Lung (tissue), 12 donors: ENCODE measurements around the gene NPBWR2. TPM values are rescaled to one million over a fixed set of nuclear protein-coding genes. Genes with fewer than 3 reads are reported as not detected.
A peak's percentile ranks its signal among the peaks of the same experiment; 100 is the strongest.

ENCODE experiments used
- ATAC-seq: fragments of 200-7000 bp; cut with Tn5 transposase; one replicate; pipeline ENCODE4 v1.9.1; 2020; ENCODE audit warnings: moderate number of reproducible peaks; ENCODE audit not compliant: insufficient read depth, low FRiP score
- DNase-seq, 3 donors: peaks; one replicate each; pipeline ENCODE4 v3.0.0-alpha.2; 2013 to 2017
- H3K27ac ChIP-seq, 2 donors: one replicate each; pipeline ENCODE4 v1.5.1; 2013; ENCODE audit warnings: mild to moderate bottlenecking in 2 of 2, moderate library complexity in 2 of 2, control low read depth in 1 of 2, inconsistent platforms in 1 of 2, low read depth in 1 of 2, low read length in 1 of 2
- H3K27me3 ChIP-seq, 3 donors: one replicate each; pipeline ENCODE4 v1.5.1; 2013; ENCODE audit warnings: low read length in 2 of 3; ENCODE audit not compliant: control insufficient read depth in 3 of 3, insufficient read depth in 3 of 3
- H3K36me3 ChIP-seq, 4 donors: one replicate each; pipeline ENCODE4 v1.5.1; 2013; ENCODE audit warnings: low read length in 4 of 4, mild to moderate bottlenecking in 1 of 4, moderate library complexity in 1 of 4; ENCODE audit not compliant: control insufficient read depth in 4 of 4, insufficient read depth in 4 of 4
- H3K4me1 ChIP-seq, 5 donors: one replicate each; pipeline ENCODE4 v1.5.1; 2013; ENCODE audit warnings: low read length in 5 of 5, mild to moderate bottlenecking in 2 of 5, moderate library complexity in 1 of 5; ENCODE audit not compliant: control insufficient read depth in 5 of 5, insufficient read depth in 5 of 5
- H3K4me3 ChIP-seq: one replicate; pipeline ENCODE4 v1.5.1; 2013; ENCODE audit warnings: mild to moderate bottlenecking, control low read depth, moderate library complexity
- H3K9ac ChIP-seq, 2 donors: one replicate each; pipeline ENCODE4 v1.5.1; 2013; ENCODE audit warnings: low read length in 2 of 2, control low read depth in 1 of 2; ENCODE audit not compliant: insufficient read depth in 1 of 2
- H3K9me3 ChIP-seq, 4 donors: one replicate each; pipeline ENCODE4 v1.5.1; 2013; ENCODE audit warnings: low read length in 3 of 4, mild to moderate bottlenecking in 1 of 4, moderate library complexity in 1 of 4; ENCODE audit not compliant: control insufficient read depth in 4 of 4, insufficient read depth in 3 of 4
- CTCF ChIP-seq: IDR thresholded peaks from 2 replicates; pipeline ENCODE4 v1.5.1; 2012; ENCODE audit warnings: mild to moderate bottlenecking; ENCODE audit errors: control extremely low read depth, extremely low read depth
- WGBS, 2 donors: extraction: QIAGEN DNeasy Blood & Tissue Kit; methylation state at CpG; one replicate each; pipeline ENCODE4 v1.1.7; 2013; 5-methylcytosine and 5-hydroxymethylcytosine counted together
- polyA plus RNA-seq, 2 donors: library from polyadenylated mRNA; stranded (reverse); fragments of 200-250 nt; gene quantifications; one replicate each; pipeline ENCODE4 v1.2.1, GENCODE V29; 2013
- total RNA-seq, 2 donors: library from RNA; depleted of rRNA in 1 of 2; stranded (reverse); fragments of >200 nt in 1 of 2; gene quantifications; one replicate each; pipeline ENCODE4 v1.2.1, GENCODE V29; 2014 to 2021
- donor health status: control.
- donor health status: control.
- donor health status: Bipolar disorder and iron deficiency.
- donor health status: healthy.
- donor health status: DM: yes; HTN: yes; CAD: no.

NPBWR2 gene
- total and polyA plus RNA-seq, 4 donors: not detected

- no peak for ATAC-seq
- H3K9me3 ChIP-seq: no peaks in the 10 kb centered on the region
- H3K27ac ChIP-seq: no peak overlapping the region
- H3K4me3 ChIP-seq: no peak overlapping the region
- H3K27me3 ChIP-seq: peaks cover 5 to 17% (median 6%) of the 10 kb centered on the region in 3 donors
- no peaks in the 10 kb centered on the region for H3K36me3 ChIP-seq
- no peak for TF ChIP-seq CTCF
- 19 to 24% methylated on average over 24 to 30 of the region's 30 CpGs for WGBS, 2 donors
- peak in 2 of 3 donors; percentile 22 to 47 for DNase-seq
- H3K9ac ChIP-seq: no peak overlapping the region
- H3K4me1 ChIP-seq: no peaks in the 10 kb centered on the region
Measured at GRCh38 chr20:64102647-64103354, 4.6 kb downstream of the NPBWR2 start.

GRCh38 chr20:64101731-64102621 is 5.4 kb downstream of the NPBWR2 start:
- no peaks in the 10 kb centered on the region for H3K4me1 ChIP-seq
- no peak for DNase-seq
- no peak overlapping the region for H3K9ac ChIP-seq
- 6 to 8% methylated on average over 42 to 64 of the region's 64 CpGs for WGBS, 2 donors
- peak; percentile 62 for ATAC-seq
- H3K27me3 ChIP-seq: peaks cover 5 to 17% (median 6%) of the 10 kb centered on the region in 3 donors
- H3K36me3 ChIP-seq: no peaks in the 10 kb centered on the region
- no peak overlapping the region for H3K27ac ChIP-seq
- no peak for TF ChIP-seq CTCF
- no peak overlapping the region for H3K4me3 ChIP-seq
- no peaks in the 10 kb centered on the region for H3K9me3 ChIP-seq

GRCh38 chr20:64100946-64101688 is 6.2 kb downstream of the NPBWR2 start:
- peaks cover 5 to 17% (median 6%) of the 10 kb centered on the region in 3 donors for H3K27me3 ChIP-seq
- no peaks in the 10 kb centered on the region for H3K4me1 ChIP-seq
- no peaks in the 10 kb centered on the region for H3K9me3 ChIP-seq
- no peak for TF ChIP-seq CTCF
- ATAC-seq (no peak), DNase-seq (no peak)
- H3K27ac ChIP-seq: no peak overlapping the region
- H3K4me3 ChIP-seq: no peak overlapping the region
- H3K9ac ChIP-seq: no peak overlapping the region
- WGBS, 2 donors: 85 to 91% methylated on average over 9 of the region's 9 CpGs
- H3K36me3 ChIP-seq: no peaks in the 10 kb centered on the region
